Omental fat pad (tissue), 4 donors: ENCODE results near the gene RFX7. TPM values are rescaled to one million over a fixed set of nuclear protein-coding genes. Genes with fewer than 3 reads are reported as not detected.

ENCODE experiments used
- ATAC-seq: fragments of 150-250 bp; one replicate; pipeline ENCODE4 v1.9.1; 2016; ENCODE audit warnings: mild to moderate bottlenecking, moderate library complexity; ENCODE audit not compliant: low FRiP score
- DNase-seq: peaks from one replicate; pipeline ENCODE4 v3.0.0-alpha.2; 2019; ENCODE audit warnings: low spot score
- total RNA-seq, 4 donors: library from RNA; depleted of rRNA; stranded (reverse); fragments of >200 nt; gene quantifications; one replicate each; pipeline ENCODE4 v1.1.0, GENCODE V29; 2016
- TF ChIP-seq, protein P1 (sequence below), 3 donors: fragments of 450-650 bp; IDR thresholded peaks; one replicate each; pipeline ENCODE4 v1.5.1; 2016 to 2017; ENCODE audit warnings: antibody characterized with exemption in 3 of 3, mild to moderate bottlenecking in 3 of 3, moderate library complexity in 2 of 3

Gene RFX7
- total RNA-seq, 4 donors from 2014 or later = 5.3 to 12.9 (median 7.7) TPM

DNA sequence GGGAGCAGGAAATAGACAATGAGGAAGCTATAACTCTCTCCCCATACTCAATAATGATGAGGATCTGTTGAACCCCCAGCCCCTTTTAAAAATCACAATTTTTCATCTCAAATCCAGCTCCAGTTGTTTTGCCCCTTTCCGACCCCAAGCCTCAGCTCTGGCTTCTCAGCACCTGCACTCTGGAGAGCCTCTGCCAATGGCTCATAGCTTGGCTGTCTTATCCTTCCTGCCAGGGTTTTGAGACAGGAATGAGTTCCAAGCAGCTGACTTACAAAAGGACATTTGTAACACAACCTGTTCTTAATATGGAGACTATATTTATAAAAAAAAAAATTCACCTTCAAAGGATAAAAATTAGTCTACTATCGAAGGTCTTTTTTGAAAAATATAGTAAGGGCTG lies 144.4 kb downstream of the RFX7 start:
- no peak for ATAC-seq
- TF ChIP-seq, protein P1, sequence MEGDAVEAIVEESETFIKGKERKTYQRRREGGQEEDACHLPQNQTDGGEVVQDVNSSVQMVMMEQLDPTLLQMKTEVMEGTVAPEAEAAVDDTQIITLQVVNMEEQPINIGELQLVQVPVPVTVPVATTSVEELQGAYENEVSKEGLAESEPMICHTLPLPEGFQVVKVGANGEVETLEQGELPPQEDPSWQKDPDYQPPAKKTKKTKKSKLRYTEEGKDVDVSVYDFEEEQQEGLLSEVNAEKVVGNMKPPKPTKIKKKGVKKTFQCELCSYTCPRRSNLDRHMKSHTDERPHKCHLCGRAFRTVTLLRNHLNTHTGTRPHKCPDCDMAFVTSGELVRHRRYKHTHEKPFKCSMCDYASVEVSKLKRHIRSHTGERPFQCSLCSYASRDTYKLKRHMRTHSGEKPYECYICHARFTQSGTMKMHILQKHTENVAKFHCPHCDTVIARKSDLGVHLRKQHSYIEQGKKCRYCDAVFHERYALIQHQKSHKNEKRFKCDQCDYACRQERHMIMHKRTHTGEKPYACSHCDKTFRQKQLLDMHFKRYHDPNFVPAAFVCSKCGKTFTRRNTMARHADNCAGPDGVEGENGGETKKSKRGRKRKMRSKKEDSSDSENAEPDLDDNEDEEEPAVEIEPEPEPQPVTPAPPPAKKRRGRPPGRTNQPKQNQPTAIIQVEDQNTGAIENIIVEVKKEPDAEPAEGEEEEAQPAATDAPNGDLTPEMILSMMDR (IDR thresholded peaks at IDR 0.05) = no peak
- no peak for DNase-seq

DNA sequence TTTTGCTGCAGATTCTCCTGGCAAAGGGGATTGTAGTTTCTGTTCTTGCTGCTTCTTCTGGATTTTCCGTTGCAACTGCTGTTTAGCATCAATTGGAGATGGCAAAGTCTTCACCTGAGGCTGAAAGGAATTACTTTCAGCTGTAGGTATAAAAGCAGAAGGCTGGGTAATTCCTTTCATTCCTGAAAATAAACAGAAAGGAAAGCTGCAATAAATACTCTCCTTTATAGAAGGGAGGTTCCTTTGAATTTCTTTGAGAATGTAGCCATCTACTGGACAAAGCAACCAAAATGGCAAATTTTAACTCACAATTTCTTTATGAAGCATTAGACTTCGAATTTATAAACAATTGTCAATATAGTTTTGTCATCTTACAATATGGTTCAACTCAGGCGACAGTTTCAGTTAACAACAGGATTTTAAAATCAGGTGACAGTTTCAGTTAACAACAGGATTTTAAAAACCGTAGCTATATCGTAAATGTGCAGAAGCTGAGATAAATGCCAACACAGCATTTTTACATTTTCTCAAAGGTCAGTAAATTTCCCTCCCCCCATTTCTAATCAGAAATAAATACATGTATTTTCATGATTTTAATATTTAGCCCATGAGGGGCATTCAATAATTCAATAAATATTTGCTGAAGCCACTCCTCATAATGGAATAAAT lies 145.3 kb downstream of the RFX7 start:
- DNase-seq (no peak), ATAC-seq (no peak)
- TF ChIP-seq, protein P1 (IDR thresholded peaks at IDR 0.05) = no peak

DNA sequence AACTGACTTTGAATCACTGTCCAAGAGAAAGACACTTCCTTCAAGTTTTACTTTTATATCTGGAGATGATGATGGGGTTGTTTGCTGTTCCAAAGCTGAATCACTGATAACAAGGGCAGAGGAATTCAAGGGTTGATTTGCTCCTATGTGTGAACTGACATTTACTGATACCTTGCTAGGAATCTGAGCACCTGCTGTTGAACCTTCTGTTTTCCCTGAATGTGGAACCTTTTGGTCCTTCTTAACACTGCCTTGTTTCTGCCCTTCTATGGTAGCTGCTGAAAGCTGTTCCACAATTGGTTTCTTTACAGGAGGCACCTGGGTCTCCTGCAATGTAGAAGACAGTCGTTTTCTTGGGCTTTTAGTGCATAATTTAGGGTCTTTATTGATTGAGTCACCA lies 148.3 kb downstream of the RFX7 start:
- TF ChIP-seq, protein P1 (IDR thresholded peaks at IDR 0.05) = no peak
- DNase-seq = no peak
- no peak for ATAC-seq

DNA sequence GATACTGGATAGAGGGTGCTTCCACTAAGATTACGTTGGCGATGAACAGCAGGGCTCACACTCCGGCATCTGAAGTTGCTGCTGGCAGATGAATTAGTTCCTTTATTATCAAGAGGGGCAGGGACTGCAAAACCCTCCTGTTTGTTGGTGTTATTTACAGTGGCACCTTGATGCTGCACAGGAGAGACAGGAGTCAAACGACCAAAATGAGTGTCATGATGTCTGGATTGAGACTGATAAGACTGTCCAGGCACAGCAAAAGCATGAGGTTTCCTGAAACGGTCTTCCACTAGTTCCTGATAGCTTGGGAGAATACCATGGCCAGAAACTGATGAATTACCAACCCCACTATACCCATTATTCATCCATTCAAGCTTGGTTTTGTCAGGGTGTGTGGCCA lies 149.5 kb downstream of the RFX7 start:
- ATAC-seq = no peak

DNA sequence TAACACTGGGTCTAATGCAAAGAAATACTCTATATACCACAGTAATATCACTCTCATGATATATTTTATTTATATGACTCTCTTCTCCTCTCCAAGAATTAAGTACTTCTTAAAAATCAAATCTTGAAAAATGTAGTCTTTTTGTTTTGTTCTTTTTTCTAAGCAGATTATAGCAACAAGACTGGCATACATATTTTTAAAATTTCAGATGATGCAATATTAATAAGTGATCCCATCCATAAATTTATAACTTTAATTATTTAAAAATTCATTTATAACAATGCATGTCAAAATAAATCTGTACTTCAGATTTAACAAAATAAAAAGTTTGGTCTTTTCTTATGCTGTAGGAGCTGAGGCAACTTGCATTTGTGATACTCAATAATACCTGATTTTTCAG lies 155.3 kb downstream of the RFX7 start:
- no peak for DNase-seq
- TF ChIP-seq, protein P1 (IDR thresholded peaks at IDR 0.05) = no peak
- no peak for ATAC-seq

More for the DNA sequence above, 149.5 kb downstream of the RFX7 start:
- DNase-seq = no peak
- TF ChIP-seq, protein P1 (IDR thresholded peaks at IDR 0.05) = no peak

DNA sequence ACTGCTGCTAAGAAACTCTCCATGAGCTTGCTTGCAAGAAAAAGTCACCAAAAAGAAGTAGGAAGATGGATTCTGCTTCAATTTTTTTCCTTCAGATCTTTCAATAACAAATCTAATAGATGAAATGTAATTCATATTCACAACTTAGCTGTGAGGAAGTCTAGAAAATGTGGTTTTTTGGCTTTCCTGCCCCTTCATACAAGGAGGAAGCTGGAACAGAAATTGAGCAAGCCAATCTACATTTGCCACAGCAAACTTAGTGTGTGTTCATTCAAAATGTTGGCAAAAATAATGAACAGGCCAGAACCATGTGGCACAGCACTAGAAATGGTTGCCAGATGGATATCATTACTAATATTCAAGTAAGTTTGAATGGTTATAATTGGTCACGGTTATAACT lies 157.1 kb downstream of the RFX7 start:
- TF ChIP-seq, protein P1 (IDR thresholded peaks at IDR 0.05) = no peak
- ATAC-seq (no peak), DNase-seq (no peak)

DNA sequence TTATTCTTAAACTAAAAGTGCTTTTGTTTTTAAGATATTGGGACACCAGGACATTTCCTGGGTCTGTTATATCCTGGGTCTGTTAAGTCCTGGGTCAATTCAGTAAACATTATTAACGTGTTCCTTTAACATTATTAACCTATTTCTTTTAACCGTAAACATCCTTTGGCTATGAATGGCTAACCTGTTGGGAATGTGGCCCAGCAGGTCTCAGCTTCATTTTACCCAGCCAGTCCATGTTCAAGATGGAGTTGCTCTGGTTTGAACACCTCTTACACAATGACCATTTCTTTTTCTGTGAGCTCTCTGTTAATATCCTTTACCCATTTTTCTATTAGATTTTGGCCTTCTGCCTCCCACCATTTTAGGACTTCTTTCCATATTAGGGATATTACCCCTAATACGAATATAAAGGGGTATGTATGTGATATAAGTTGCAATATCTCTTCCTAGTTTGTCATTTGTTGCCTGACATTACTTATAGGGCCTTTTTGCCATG lies 161.4 kb downstream of the RFX7 start:
- DNase-seq (no peak), ATAC-seq (no peak)
- TF ChIP-seq, protein P1 (IDR thresholded peaks at IDR 0.05) = no peak
